GM04504 (cell line): ENCODE measurements around the gene PCYT2.

Experiments used
- DNase-seq: peaks from one replicate; pipeline ENCODE4 v3.0.0-alpha.2; 2012; ENCODE audit warnings: low read depth

Gene PCYT2

DNA sequence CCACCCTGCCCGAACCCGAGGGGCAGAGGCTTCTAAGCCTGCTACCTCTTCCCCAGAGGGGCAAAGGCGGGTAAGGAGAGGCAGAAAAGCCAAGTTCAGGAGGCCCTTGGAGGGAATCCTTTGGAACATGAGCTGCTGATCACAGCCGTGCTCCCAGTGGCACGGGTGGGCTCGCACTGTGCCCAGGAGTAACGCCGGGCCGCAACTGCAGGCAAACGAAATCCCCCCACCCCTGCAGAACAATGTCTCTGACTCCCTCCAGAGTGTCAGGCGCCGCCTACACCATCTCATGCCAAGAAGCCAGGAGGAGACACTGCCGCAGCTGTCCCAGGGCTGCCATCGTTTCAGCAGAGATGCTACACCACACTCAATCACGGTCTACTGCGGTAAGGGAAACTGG lies 59.8 kb downstream of the PCYT2 start:
- no peak for DNase-seq
